ENCODE results near the gene SIGMAR1.
"Not testable (repeated sequence)": the region's sequence is repeated elsewhere in the genome, so short reads cannot be mapped to it uniquely, and the experiment has no call there.

The SIGMAR1 gene

DNA sequence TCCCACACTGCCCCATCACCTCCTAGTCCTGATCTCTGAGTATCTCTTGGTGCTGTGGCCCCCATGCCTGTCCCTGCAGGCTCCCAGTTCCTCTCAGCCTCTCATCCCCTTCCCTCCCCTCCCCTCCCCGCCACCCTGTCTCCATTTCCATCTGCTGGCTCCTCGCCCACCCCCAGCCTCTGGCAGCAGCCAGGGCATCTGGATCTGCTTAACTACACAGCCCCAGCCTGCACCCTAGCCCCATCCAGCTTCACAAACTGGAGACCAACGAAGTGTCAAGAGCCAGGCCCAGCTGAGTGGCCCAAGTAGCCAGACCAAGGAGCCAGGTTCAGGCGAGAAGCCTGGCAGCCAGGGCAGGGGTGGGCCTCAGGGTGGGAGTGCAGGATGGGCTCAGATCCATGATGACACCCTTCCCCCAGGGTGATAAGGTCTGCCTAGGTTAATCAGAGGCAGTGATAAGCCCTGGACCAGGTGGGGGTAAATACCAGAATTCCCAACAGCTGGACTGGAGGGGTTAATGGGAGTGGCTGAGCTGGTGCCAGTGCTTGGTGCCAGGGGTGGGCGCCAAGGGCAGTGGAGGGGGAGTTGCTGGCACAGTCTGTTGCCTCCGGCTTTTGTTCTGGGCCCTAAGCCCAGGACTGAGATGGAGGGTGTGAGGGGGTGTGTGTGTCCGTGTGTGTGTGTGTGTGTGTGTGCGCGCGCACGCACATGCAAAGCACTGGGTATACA, 16.9 kb upstream of the SIGMAR1 start:
- FAIRE-seq: no peak

DNA sequence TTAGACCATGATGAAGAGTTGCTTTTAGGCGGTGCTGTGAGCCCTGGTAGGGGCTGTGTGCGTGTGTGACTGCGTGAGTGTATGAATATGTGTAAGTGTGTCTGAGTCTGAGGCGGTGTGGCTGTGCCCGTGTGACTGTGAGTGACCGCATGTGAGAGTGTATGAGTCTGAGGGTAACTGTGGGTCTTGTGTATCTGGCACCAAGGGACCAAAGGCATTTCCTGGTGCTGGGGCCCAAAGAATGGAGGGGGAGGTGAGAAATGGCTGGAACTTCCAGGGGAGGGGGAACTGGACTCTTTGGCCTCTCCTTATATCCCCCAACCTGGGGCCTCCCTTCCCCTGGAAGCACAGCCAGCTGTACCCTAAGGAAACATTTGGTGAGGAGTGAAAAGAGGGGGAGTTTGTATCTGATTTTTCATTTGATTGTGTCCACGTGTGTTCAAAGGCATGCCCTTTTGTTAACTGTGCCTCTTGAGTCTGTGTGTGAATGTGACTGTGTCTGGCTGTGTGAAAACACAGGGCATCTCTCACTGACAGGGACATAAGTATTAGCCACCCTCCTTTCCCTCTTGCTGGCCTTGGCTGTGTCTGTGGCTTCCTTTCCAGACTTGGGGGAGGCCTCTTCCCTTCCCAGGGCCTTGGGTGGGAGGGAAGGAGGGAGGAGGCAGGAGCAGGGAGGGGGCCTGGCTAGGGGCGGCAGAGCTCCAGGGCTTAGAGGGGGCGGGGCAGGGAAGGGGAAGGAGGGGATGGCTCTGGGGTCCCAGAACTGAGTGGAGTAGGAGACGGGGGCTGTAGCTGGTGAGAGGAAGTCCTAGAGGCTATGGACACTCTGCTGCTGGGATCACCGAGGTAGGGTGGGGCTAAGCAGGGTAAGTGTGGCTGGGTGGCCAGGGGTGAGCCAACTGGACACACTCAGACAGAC, 15.8 kb upstream of the SIGMAR1 start:
- FAIRE-seq: no peak

DNA sequence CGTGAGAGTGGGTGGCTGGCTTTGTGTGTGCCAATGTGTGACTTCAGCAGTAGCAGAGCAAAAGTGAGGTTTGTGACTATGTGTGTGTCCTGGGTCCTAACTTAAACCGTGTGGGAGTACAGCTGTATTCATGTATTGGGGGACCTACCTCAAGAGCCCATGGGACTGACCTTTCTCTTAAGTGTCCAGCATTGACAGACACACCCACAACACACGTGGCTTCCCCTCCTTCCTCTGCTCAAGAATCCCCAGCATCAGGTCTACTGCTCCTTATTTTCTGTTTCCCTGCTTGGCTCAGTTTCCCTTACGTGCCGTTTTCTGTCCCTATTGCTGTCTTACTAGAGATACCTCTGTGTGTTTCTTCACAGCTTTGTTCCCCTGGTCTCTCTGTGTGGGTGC, 15.0 kb upstream of the SIGMAR1 start:
- no peak for FAIRE-seq

DNA sequence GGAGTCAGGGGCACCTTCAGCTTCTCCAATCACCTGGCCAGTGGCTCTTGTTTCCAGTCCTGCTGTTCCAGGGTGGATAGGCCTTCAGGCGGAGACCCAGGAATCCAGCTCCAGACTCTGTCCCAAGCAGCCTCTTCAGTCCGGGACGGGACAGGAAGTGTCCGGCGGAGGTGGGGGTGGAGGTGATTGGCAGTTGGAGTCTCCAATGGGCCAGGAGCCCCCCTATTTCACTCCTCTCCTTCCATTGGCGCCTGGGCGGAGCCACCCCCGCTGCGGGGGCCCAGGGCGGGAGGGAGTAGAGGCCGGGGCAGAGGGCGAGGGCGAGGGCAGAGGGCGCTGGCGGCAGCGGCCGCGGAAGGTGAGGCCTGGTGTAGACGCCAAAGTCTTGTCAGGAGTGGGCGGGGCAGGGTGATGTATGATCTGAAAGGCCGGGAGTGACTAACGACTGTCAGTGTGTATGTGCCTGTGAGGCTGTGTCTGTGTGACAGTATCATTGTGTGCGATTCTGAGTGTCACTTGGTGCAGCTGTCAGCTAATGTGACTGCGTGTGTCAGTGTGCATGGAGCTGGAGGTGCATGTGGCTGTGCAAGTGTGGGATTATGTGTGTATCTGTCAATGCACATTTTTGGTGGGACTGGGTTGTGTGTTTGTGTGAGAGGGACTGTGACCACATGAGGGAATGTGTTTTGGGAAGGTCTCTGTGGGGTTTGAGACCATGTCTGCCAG, 14.5 kb upstream of the SIGMAR1 start, which contains the start of gene IL11RA:
Gene IL11RA (plus strand): TSS at position 310 of the 726 bp plus-strand sequence. CDS start 3,033 bp downstream, outside the sequence.
- no peak for FAIRE-seq

DNA sequence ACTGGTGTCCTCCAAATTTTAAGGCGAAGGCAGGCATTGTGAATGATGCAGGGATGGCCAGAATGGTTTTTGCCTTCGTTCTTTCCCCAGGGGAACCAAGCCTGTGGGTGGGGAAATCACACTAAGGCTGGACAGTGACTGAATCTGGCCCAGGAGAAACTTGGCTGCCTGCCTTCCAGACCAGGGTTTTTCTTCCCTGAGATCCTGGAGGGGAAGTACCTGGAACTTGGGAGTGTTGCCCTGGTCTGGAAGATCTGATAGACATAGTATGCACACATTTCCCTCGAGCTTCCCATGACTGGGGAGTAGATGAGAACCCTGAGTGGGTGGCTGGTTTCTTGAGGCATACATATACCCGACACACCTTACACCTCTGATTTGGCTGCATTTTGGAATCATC, 13.7 kb upstream of the SIGMAR1 start:
- FAIRE-seq: no peak

DNA sequence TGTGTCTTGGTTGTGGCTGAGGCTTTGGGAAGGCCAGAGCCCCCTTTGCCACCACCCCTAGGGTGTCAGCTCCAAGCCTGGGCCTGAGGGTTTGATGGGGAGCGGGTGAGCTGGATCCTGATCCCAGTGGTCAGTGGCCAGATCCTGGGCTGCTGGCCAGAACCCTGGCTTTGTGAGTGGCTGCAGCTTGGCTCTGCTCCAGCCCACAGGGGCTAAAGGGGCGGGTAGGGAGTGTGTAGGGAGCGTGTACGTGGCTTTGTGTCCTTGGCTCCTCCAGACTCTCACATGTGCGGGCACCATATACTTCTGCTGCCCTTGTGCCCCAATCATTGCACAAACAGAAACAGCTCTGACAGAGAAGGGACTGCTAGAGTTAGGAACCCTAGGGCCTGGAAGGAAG, 13.2 kb upstream of the SIGMAR1 start:
- no peak for FAIRE-seq

DNA sequence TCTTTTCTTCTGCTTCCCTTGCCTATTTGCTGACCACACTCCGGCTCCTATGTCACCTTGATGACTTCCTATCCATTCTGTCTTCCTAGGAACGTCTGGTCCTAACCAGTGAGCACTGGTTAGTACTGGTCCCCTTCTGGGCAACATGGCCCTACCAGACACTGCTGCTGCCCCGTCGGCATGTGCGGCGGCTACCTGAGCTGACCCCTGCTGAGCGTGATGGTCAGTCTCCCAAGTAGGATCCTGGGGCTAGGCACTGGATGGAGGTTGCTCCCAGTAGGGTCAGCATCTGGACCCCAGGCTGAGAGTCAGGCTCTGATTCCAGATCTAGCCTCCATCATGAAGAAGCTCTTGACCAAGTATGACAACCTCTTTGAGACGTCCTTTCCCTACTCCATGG, 11.1 kb upstream of the SIGMAR1 start:
- no peak for FAIRE-seq

DNA sequence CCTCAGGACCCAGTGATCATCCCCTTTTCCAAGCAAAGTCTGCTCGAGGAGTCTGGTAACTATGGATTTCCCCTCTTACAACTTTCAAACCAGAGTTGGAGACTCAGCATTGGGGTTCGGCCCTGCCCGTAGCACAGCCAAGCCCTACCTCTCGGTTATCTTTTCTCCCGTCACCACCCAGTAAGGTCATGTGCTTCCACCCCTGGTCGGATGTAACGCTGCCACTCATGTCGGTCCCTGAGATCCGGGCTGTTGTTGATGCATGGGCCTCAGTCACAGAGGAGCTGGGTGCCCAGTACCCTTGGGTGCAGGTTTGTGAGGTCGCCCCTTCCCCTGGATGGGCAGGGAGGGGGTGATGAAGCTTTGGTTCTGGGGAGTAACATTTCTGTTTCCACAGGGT, 10.1 kb upstream of the SIGMAR1 start:
- FAIRE-seq: no peak

DNA sequence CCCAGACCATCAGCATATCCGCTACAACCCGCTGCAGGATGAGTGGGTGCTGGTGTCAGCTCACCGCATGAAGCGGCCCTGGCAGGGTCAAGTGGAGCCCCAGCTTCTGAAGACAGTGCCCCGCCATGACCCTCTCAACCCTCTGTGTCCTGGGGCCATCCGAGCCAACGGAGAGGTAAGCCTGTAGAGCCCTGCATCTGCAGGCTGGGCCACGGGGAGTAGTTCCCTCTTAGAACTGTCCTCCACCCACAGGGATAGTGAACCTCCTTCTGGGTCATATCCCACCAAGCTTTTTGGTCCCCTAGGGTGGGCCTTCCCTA, 9.5 kb upstream of the SIGMAR1 start:
- FAIRE-seq: no peak

DNA sequence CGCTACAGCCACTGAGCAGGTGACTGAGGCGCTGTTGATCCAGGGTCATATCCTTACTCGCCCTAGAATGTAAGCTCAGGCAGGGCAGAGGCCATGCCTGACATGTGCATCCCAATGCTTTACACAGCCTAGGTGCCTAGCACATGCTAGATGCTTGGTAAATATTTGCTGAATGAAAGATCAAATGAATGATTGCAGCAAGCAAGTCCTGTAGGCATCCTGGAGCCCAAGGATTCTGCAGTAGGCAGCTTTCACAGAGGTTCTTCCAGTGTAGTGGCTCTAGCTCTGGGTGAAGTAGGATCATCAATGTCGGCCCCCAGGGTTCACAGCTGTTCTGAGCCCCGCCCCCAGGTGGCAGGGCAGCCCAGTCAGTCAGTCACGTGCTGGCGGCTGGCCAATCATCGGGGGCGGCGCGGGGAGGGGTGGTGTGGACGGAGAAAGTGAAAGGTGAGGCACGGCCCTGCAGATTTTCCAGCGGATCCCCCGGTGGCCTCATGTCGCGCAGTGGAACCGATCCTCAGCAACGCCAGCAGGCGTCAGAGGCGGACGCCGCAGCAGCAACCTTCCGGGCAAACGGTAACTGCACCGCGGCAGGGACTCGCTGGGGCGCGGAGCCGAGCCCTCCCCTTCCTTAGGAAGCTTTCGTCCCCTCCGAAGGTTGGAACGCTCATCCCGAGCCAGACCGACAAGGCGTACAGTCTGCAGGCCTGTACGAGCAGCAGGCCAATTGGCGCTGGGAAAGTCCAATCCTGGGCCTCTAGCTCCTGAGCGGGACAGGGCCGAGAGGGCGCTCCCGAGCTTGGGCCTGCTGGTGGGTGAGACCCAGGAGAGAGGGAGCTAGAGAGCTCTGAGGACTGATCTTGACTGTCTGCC, 8.9 kb upstream of the SIGMAR1 start, which contains the start of gene GALT:
Gene GALT (plus strand): TSS at position 465 of the 873 bp plus-strand sequence. CDS start 30 bp downstream, at position 495.
- FAIRE-seq: no peak

DNA sequence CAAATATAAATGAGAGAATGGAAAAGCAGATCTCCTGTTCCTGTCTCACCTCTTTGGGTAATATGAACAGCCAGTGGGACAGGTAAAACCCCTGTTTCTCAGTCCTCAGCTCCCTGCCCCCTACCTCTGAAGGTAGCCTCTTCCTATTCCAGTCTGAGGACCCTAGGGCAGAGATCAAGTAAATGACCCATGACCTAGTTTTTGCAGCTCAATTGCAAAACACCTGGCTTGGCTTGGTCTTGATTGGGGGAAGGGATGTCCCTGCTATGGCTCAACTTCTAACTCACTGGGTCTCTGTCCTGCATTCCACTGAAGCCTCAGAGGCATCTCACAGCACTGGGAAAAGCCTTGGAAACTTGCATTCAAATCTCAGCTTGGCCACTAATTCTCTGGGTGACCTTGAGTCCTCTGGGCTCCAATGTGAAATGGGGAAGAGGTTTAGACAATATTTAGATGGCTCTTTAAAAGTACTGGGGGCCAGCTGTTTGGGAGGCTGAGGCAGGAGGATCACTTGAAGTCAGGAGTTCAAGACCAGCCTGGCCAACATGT, 7.3 kb upstream of the SIGMAR1 start:
- FAIRE-seq: no peak

DNA sequence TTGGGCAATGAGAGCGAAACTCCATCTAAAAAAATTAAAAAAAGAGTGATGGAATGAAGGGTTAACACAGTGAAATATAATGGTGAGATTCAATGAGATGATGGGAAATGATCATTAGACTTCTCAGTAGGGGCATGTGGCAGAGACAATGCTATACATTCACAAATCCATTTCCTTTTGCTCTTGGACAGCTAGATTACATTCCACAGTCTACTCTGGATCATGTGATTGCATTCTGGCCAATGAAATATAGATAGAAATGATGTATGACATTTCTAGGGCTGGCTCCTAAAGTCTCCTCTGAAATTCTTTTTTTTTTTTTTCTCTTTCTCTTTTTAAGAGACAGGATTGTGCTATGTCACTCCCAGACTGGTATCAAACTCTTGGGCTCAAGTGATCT, 5.1 kb upstream of the SIGMAR1 start:
- FAIRE-seq: no peak

DNA sequence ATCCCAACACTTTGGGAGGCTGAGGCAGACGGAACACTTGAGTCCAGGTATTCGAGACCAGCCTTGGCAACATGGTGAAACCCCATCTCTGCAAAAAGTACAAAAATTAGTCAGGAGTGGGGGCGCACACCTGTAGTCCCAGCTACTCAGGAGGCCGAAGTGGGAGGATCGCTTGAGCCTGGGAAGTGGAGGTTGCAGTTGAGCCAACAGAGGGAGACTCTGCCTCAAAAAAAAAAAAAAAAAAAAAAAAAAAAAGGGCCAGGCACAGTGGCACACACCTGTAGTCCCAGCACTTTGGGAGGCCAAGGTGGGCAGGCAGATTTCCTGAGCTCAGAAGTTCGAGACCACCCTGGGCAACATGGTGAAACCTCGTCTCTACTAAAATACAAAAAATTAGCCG, 1.7 kb upstream of the SIGMAR1 start:
- FAIRE-seq: not testable (repeated sequence)

DNA sequence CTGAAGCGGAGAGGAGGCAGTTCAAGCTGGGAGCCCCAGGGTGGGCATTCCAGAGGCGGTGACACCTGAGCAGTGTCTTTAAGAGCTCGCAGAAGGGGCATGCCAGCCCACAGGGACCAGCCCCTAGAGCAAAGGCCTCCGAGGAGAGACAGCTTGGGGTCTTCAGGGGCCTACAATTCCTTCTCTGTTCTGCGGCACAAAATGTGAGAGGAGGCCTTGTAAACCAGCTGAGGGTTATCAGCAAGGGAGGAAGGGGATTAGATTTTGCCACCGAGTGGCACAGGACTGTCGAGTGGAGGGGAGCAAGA, 505 bp upstream of the SIGMAR1 start:
- FAIRE-seq: no peak

DNA sequence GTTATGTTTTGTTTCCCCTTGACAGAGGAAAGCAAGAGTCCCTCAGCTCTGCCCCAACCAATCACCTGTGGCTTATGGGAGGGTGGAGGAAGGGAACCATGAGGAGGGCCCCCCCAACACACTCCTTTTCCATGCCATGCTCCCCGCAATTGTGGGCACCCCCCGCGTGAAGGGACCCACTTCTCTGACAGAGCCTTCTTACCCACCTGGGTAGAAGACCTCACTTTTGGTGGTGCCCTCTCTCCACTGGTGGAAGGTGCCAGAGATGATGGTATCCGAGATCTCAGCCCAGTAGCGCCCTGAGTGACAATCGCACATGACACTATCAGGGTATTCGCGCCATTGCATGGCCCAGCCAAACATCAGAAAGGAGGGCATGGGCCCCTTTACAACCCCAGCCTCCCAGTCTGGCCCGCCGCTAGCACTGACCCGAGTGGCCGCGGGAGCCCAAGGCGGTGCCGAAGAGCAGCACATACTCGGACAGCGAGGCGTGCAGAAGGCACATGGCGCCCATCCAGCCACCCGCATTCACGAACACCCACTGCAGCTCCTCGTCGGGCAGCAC, 714 bp downstream of the SIGMAR1 start:
- no peak for FAIRE-seq

DNA sequence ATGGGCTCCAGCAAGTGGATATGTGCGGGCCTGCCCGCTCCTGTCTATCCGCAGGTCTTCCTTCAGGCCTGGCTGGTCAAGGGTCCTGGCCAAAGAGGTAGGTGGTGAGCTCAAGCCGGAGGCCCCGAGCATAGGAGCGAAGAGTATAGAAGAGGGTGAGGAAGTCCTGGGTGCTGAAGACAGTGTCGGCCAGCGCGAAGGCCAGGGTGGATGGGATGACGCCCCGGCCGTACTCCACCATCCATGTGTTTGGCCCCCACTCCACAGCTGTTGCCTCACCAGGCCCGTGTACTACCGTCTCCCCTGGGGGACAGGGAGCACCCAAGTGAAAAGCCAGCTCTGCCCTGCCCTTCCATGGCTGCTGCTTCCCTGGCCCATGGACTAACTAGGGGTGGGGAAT, 2.0 kb downstream of the SIGMAR1 start:
- FAIRE-seq: no peak

DNA sequence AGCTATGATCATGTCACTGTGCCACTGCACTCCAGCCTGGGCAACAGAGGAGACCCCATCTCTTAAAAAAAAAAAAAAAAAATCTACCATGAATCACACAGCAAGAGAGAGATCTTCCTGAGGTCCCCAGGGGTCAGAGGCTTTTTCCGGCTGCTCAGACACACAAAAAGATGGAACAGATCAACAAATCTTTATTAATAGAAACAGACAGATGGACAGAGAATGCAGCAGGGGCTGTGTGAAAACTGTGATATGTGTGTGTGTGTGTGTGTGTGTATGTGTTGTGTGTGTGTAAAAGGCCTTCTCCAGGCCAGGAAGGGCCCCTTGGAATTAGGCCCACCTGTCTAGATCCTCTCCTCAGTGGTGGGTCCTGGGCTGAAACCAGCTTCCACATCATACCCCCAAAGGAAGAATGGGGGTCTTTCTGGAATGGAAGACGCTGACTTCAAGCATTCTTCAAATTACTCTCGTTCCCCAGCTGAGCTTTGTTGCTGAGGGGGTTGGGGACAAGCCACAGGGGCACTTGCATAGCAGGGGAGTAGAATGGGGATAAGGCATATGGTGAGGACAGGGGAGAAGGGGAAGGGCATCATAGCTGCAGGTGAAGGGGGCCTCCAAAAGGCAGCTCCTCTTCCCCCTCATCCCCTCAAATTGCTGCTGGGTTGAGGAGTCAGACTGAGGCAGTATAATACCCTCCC, 2.9 kb downstream of the SIGMAR1 start:
- no peak for FAIRE-seq

DNA sequence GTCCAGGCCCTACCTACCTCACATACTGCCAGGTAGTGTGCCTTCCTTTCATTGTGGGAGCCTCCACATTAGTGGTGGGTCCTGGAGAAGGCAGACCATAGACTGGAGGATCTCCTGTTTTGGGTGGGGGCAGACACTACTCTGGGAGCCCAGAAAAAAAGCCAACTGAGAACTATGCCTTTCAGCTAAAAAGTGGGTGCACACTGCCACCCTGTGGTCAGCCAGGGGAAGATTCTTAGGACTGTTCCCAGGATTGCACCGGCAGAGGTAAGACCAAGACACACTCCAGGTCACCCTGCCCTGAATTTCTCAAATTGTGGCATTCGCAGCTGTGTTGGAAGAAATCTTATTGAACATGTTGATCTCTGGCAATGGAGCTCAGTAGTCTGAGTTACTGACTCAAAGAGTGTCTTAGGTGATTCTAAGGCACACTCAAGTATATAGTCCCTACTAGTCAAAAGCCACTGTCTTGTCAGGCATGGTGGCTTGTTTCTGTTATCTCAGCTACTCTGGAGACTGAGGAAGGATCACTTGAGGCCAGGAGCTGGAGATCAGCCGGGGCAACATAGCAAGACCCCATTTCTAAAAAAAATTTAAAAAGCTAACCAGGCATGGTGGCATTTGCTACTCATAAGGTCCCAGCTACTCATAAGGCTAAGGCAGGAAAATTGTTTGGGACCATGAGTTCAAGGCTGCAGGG, 3.6 kb downstream of the SIGMAR1 start:
- peak; percentile 93 for FAIRE-seq

DNA sequence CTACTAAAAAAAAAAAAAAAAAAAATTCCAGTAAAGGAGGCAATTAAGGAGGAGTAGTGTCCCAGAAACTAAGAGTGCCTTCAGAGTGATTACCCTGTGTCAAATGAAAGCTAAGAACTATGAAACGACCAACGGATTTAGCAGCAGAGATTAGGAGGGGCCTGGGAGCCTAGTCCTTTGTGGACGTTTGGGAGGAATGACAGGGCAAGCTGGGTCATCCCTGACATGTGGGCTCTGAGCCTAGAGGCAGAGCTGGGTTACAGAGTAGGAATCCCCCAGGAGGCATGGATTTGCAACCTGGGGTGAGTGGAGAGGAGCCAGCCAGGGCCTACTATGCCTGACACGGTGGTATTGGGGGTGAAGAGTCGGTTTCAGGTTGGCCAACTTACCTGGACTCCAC, 4.4 kb downstream of the SIGMAR1 start:
- FAIRE-seq: no peak

DNA sequence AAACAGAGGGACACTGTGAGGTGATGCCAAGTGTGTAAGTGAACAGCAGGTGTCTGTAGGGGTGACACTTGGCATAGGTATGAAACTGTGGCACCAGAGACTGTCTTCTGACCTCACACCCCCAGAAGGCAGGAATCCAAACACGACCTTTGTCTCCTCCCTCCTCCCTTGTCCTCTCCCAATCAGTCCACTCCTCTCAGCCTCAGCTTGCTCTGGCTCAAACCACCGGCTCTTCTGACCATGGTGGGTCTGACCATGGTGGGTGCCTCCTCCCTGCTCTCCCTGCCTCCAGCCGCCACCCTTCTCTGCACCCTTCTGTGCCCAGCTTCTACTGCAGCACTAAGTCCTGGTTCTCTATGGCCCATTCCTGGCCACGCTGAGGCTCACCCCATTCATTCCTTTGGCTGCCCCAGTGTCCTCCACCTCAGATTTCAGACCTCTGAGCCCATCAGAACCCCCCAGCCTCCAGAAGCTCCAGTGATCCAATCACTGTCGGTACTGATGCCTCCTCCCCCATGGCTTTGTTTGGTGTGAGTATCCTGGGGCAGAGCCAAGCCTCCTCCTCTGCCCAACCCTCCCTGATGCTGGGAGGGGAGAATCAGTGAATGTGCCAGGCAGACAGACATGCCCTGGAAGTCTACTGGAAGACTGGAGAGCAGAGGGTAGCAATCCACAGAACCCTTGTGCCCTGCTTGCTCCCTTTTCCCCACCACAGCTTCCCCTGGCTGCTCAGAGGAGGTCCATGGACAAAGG, 7.0 kb downstream of the SIGMAR1 start:
- no peak for FAIRE-seq
